ENCODE data around the gene FAXC.

The FAXC gene

GRCh38 chr6:99288668-99289067, 60.8 kb downstream of the FAXC start:
- ATAC-seq: no peak
- TF ChIP-seq TOX (CRISPR knock-in tag; IDR thresholded peaks at IDR 0.05; ENCODE audit: borderline replicate concordance) (no peak), ZNF8 (CRISPR knock-in tag; IDR thresholded peaks at IDR 0.05) (no peak), ARNTL (CRISPR knock-in tag; IDR thresholded peaks at IDR 0.05; ENCODE audit: borderline replicate concordance, low read depth) (no peak), GLIS3 (CRISPR knock-in tag; IDR thresholded peaks at IDR 0.05) (no peak), ZNF565 (CRISPR knock-in tag; conservative IDR thresholded peaks at IDR 0.05; ENCODE audit: low read depth) (no peak), RARB (CRISPR knock-in tag; IDR thresholded peaks at IDR 0.05) (no peak), SNAI2 (CRISPR knock-in tag; IDR thresholded peaks at IDR 0.05) (no peak), BACH2 (CRISPR knock-in tag; IDR thresholded peaks at IDR 0.05; ENCODE audit: borderline replicate concordance) (no peak), ZNF70 (CRISPR knock-in tag; IDR thresholded peaks at IDR 0.05) (no peak), TSHZ2 (CRISPR knock-in tag; IDR thresholded peaks at IDR 0.05) (no peak)
- TF ChIP-seq, protein P1, sequence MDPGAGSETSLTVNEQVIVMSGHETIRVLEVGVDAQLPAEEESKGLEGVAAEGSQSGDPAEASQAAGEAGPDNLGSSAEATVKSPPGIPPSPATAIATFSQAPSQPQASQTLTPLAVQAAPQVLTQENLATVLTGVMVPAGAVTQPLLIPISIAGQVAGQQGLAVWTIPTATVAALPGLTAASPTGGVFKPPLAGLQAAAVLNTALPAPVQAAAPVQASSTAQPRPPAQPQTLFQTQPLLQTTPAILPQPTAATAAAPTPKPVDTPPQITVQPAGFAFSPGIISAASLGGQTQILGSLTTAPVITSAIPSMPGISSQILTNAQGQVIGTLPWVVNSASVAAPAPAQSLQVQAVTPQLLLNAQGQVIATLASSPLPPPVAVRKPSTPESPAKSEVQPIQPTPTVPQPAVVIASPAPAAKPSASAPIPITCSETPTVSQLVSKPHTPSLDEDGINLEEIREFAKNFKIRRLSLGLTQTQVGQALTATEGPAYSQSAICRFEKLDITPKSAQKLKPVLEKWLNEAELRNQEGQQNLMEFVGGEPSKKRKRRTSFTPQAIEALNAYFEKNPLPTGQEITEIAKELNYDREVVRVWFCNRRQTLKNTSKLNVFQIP (CRISPR knock-in tag; IDR thresholded peaks at IDR 0.05; ENCODE audit: borderline replicate concordance, low read depth): no peak
- TF ChIP-seq, protein P2, sequence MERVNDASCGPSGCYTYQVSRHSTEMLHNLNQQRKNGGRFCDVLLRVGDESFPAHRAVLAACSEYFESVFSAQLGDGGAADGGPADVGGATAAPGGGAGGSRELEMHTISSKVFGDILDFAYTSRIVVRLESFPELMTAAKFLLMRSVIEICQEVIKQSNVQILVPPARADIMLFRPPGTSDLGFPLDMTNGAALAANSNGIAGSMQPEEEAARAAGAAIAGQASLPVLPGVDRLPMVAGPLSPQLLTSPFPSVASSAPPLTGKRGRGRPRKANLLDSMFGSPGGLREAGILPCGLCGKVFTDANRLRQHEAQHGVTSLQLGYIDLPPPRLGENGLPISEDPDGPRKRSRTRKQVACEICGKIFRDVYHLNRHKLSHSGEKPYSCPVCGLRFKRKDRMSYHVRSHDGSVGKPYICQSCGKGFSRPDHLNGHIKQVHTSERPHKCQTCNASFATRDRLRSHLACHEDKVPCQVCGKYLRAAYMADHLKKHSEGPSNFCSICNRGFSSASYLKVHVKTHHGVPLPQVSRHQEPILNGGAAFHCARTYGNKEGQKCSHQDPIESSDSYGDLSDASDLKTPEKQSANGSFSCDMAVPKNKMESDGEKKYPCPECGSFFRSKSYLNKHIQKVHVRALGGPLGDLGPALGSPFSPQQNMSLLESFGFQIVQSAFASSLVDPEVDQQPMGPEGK (CRISPR knock-in tag; IDR thresholded peaks at IDR 0.05; ENCODE audit: borderline replicate concordance): no peak

GRCh38 chr6:99287523-99287922, 62.0 kb downstream of the FAXC start:
- no peak for ATAC-seq
- TF ChIP-seq BACH2 (CRISPR knock-in tag; IDR thresholded peaks at IDR 0.05; ENCODE audit: borderline replicate concordance): no peak
- TF ChIP-seq PPARA (CRISPR knock-in tag; IDR thresholded peaks at IDR 0.05; ENCODE audit: borderline replicate concordance): no peak
- no peak for TF ChIP-seq ZC3H10 (CRISPR knock-in tag; IDR thresholded peaks at IDR 0.05)
- TF ChIP-seq TSHZ2 (CRISPR knock-in tag; IDR thresholded peaks at IDR 0.05): no peak
- no peak for TF ChIP-seq CSDC2 (CRISPR knock-in tag; IDR thresholded peaks at IDR 0.05)
- TF ChIP-seq, protein P1 (CRISPR knock-in tag; IDR thresholded peaks at IDR 0.05; ENCODE audit: borderline replicate concordance, low read depth): no peak
- TF ChIP-seq CREB5 (CRISPR knock-in tag; IDR thresholded peaks at IDR 0.05; ENCODE audit: low read depth): no peak
- TF ChIP-seq ZFP30 (CRISPR knock-in tag; IDR thresholded peaks at IDR 0.05): no peak
- TF ChIP-seq ZNF70 (CRISPR knock-in tag; IDR thresholded peaks at IDR 0.05): no peak

DNA sequence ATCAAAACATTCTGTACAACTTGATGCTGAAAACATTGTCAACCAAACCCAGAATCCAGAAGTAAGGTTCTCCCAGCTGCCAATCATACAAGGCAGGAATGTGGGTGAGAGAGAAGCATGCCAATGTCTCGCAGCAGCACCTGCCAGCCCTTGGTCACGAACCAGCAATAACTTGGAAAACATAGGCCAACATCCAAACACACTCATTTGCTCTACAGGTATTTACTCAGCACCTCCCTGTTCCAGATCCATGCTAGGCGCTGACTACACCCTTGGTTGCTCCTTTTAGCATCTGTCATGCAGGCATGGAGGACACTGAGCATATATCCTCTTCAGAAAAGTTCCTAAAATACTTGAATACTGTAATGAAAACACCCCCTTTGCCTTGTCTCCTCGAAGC, 63.6 kb downstream of the FAXC start:
- TF ChIP-seq BACH2 (CRISPR knock-in tag; IDR thresholded peaks at IDR 0.05; ENCODE audit: borderline replicate concordance) (no peak), SNAI2 (CRISPR knock-in tag; IDR thresholded peaks at IDR 0.05) (no peak), ESRRG (CRISPR knock-in tag; IDR thresholded peaks at IDR 0.05) (no peak), TCF4 (CRISPR knock-in tag; IDR thresholded peaks at IDR 0.05; ENCODE audit: borderline replicate concordance) (no peak), ZNF8 (CRISPR knock-in tag; IDR thresholded peaks at IDR 0.05) (no peak), ZNF565 (CRISPR knock-in tag; conservative IDR thresholded peaks at IDR 0.05; ENCODE audit: low read depth) (no peak), OSR1 (CRISPR knock-in tag; IDR thresholded peaks at IDR 0.05) (no peak), ZC3H10 (CRISPR knock-in tag; IDR thresholded peaks at IDR 0.05) (no peak), ARNTL (CRISPR knock-in tag; IDR thresholded peaks at IDR 0.05; ENCODE audit: borderline replicate concordance, low read depth) (no peak)
- TF ChIP-seq, protein P2 (CRISPR knock-in tag; IDR thresholded peaks at IDR 0.05; ENCODE audit: borderline replicate concordance): no peak
- no peak for ATAC-seq

Measured in SK-N-SH treated with all-trans-retinoic acid at 6 μM for 48 hours (cell line).